MCF 10A (cell line): ENCODE data around the gene PAXX. TPM values are rescaled to one million over a fixed set of nuclear protein-coding genes. Genes with fewer than 3 reads are reported as not detected.

Source experiments
- BruUV-seq: library from RNA; stranded (reverse); fragments of 400-500 nt; replicated peaks from 2 replicates; lab custom pipeline; 2021; lab: Mats Ljungman, UMichigan
- CTCF ChIA-PET: fragments of 300-600 bp; sonication (Branson Sonifier 250); formaldehyde crosslinking; extraction: SDS; loops from one replicate; lab custom pipeline; 2021; ENCODE audit warnings: antibody characterized with exemption, inconsistent platforms; lab: Yijun Ruan, JAX
- POLR2A ChIA-PET: fragments of 300-600, 350-650 bp; sonication (Branson Sonifier 250); formaldehyde crosslinking; extraction: SDS; loops from one replicate; lab custom pipeline; 2020; ENCODE audit warnings: antibody characterized with exemption, inconsistent platforms; lab: Yijun Ruan, JAX
- DNase-seq: peaks from one replicate; pipeline ENCODE4 v3.0.0-alpha.2; 2018; ENCODE audit not compliant: unreplicated experiment
- H3K27ac Mint-ChIP-seq: one replicate; pipeline ENCODE4 v1.8.0; 2022; ENCODE audit warnings: mild to moderate bottlenecking, low read depth, mixed read lengths; ENCODE audit not compliant: unreplicated experiment
- H3K27me3 Mint-ChIP-seq: one replicate; pipeline ENCODE4 v1.8.0; 2022; ENCODE audit warnings: mixed read lengths; ENCODE audit not compliant: insufficient read depth, unreplicated experiment
- H3K36me3 Mint-ChIP-seq: one replicate; pipeline ENCODE4 v1.8.0; 2022; ENCODE audit warnings: mild to moderate bottlenecking, moderate library complexity, mixed read lengths; ENCODE audit not compliant: insufficient read depth, unreplicated experiment
- H3K4me1 Mint-ChIP-seq: one replicate; pipeline ENCODE4 v1.8.0; 2022; ENCODE audit warnings: mixed read lengths; ENCODE audit not compliant: insufficient read depth, unreplicated experiment
- H3K4me3 Mint-ChIP-seq: one replicate; pipeline ENCODE4 v1.8.0; 2022; ENCODE audit warnings: mild to moderate bottlenecking, moderate library complexity, mixed read lengths; ENCODE audit not compliant: unreplicated experiment
- H3K9me3 Mint-ChIP-seq: one replicate; pipeline ENCODE4 v1.8.0; 2022; ENCODE audit warnings: mixed read lengths; ENCODE audit not compliant: unreplicated experiment
- intact Hi-C: fragments of 100-400 bp; cut with micrococcal nuclease; formaldehyde crosslinking; loops from 2 replicates; pipeline ENCODE4 v1.14.1; 2022
- total RNA-seq: library from RNA; stranded (reverse); gene quantifications from 2 replicates; pipeline ENCODE4 v1.2.3, GENCODE V29; 2022
- TF ChIP-seq, protein P1 (sequence below): fragments of 200-600 bp; IDR thresholded peaks from one replicate; pipeline ENCODE4 v1.8.0; 2022; ENCODE audit warnings: antibody characterized with exemption, mild to moderate bottlenecking; ENCODE audit not compliant: unreplicated experiment

Gene PAXX
- total RNA-seq, 1 experiment from 2014 or later, result 57.9 TPM

DNA sequence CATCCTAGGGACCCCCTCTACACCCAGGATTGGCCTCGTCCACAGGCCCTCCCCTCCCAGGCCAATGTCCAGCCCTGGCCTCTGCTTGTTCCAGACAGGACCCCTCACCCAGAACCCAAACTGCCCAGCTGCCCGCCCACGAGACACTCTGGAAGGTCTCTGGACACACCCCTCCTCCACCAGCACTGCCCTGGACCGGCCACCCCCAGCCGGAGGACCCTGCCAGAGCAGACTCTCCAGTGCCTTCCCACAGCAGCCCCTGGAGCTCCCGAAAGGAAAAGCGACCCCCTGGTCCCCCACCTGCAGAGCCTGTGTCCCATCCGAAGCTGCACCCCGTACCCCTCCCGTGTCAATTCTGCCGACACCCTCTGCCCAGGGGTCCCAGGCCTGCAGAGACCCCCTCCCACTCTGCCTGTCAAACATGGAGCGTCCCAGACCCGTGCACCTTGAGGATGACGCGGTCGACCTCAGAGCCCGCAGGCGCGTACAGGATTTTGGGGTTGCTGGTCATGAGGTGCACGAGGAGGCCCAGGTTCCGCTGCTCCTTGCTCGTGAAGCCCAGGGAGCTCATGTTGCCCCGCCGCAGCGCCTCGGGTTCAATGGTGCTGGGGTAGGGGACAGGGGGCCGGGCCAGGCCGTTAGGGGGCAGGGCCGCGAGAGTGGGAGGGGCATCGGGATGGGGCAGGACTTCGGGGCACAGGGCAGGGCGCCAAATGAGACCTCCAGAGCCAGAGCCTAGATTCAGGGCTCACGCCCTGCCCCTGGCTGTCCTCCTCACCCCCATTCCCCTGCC, 27.9 kb downstream of the PAXX start:
- no peak for DNase-seq
- TF ChIP-seq, protein P1, sequence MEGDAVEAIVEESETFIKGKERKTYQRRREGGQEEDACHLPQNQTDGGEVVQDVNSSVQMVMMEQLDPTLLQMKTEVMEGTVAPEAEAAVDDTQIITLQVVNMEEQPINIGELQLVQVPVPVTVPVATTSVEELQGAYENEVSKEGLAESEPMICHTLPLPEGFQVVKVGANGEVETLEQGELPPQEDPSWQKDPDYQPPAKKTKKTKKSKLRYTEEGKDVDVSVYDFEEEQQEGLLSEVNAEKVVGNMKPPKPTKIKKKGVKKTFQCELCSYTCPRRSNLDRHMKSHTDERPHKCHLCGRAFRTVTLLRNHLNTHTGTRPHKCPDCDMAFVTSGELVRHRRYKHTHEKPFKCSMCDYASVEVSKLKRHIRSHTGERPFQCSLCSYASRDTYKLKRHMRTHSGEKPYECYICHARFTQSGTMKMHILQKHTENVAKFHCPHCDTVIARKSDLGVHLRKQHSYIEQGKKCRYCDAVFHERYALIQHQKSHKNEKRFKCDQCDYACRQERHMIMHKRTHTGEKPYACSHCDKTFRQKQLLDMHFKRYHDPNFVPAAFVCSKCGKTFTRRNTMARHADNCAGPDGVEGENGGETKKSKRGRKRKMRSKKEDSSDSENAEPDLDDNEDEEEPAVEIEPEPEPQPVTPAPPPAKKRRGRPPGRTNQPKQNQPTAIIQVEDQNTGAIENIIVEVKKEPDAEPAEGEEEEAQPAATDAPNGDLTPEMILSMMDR, result no peak
- Mint-ChIP-seq H3K4me1 (no peaks in the 10 kb centered on the region), H3K27me3 (no peaks in the 10 kb centered on the region), H3K36me3 (peaks cover 10% of the 10 kb centered on the region), H3K27ac (no peak overlapping the region), H3K9me3 (no peaks in the 10 kb centered on the region), H3K4me3 (no peak overlapping the region)
- POLR2A ChIA-PET, result interaction anchor here (0.6 kb wide), 1 partner anchor 52 kb away, joined by 4 read pairs; no protein-coding TSS in a partner anchor
- BruUV-seq, result no TSS peak
- CTCF ChIA-PET, result interaction anchor here (0.6 to 3.0 kb wide), 4 partner anchors 8 to 27 kb away, joined by 3 to 14 read pairs (median 4); partner anchors contain the start of gene ABCA2
- intact Hi-C loops, result no loop called here

DNA sequence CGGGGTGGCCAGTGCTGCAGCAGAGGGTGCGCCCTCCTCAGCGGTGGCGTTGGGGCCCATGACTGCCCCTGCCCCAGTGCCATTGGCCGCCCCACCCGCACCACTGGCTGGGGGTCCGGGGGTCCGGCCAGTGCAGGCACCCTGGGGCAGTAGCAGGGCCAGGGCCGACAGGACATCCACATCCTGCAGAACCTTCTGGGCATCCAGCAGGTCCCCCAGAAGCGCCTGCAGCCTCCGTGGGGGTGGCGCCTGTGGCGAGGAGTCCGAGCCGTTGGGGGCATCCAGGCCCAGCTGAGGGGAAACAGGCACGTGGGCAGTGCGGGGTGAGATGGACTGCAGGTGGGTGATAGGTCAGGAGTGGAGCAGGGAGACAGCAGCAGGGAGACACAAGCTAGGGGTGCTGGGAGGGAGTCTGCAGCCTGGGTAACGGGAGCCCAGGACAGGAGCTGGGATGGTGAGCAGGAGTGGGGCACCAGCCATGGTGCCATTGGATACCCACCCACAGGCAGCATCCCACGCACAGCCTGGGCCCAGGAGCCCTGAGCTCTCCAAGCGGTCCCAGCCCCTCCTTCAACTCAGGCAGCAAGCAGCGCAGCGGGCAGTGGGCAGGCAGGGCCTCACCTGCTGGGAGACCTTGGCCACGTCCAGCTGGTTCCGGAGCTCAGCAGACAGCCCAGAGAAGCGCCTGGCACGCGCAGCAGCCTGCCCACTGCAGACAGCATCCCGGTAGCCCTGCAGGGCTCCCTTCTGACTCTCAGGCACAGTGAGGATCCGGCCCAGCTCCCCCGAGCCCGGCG, 28.7 kb downstream of the PAXX start:
- peaks cover 9% of the 10 kb centered on the region for H3K36me3 Mint-ChIP-seq
- intact Hi-C loops, result no loop called here
- H3K4me1 Mint-ChIP-seq, result no peaks in the 10 kb centered on the region
- CTCF ChIA-PET, result interaction anchor here (0.6 to 1.4 kb wide), 6 partner anchors 9 to 26 kb away, joined by 3 to 4 read pairs (median 3); partner anchors contain the start of gene NPDC1
- no peak for DNase-seq
- no peaks in the 10 kb centered on the region for H3K9me3 Mint-ChIP-seq
- BruUV-seq, result no TSS peak
- POLR2A ChIA-PET, result interaction anchor here (0.6 kb wide), 1 partner anchor 117 kb away, joined by 4 read pairs; no protein-coding TSS in a partner anchor
- no peak overlapping the region for H3K27ac Mint-ChIP-seq
- TF ChIP-seq, protein P1, result no peak
- no peaks in the 10 kb centered on the region for H3K27me3 Mint-ChIP-seq
- H3K4me3 Mint-ChIP-seq, result no peak overlapping the region

DNA sequence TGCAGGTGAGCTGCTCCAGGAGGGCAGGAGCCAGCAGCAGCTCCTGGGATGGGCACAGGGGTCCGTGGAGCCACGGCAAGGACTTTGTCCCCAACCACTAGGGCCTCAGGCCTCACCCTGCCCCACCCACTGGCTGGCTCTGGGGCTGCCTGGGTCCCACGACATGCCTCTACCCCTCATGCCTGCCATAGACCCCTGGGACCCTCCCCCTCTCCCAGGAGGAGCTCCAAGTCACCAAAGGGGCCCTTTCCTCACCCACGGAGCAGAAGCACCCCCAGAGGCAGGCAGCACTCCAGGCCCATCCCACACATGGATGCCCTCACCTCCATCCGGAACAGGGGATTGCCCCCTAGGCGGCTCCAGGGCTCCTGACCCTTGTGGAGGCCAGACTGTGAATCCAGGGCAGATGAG, 29.4 kb downstream of the PAXX start:
- intact Hi-C loops, result no loop called here
- TF ChIP-seq, protein P1, result no peak
- ChIA-PET POLR2A (no interaction called here), CTCF (interaction anchor here (1.0 to 1.4 kb wide), 3 partner anchors 8 to 25 kb away, joined by 3 read pairs; partner anchors contain the start of gene NPDC1)
- peaks cover 8% of the 10 kb centered on the region for H3K36me3 Mint-ChIP-seq
- BruUV-seq, result no TSS peak
- no peak for DNase-seq
- no peaks in the 10 kb centered on the region for H3K4me1 Mint-ChIP-seq
- no peaks in the 10 kb centered on the region for H3K9me3 Mint-ChIP-seq
- no peak overlapping the region for H3K27ac Mint-ChIP-seq
- H3K4me3 Mint-ChIP-seq, result no peak overlapping the region
- no peaks in the 10 kb centered on the region for H3K27me3 Mint-ChIP-seq
